HG03378 (cell line): ENCODE measurements around the gene MTSS2.

Experiments
- ATAC-seq: cut with Tn5 transposase; IDR thresholded peaks from one replicate; pipeline ENCODE4 v1.9.1; 2021; ENCODE audit warnings: mild to moderate bottlenecking, moderate library complexity; ENCODE audit not compliant: unreplicated experiment

MTSS2 gene

GRCh38 chr16:70714581-70715054 is 28.8 kb upstream of the MTSS2 start:
- ATAC-seq: no peak

- no peak for ATAC-seq
Measured at GRCh38 chr16:70713824-70714223, 28.0 kb upstream of the MTSS2 start.

GRCh38 chr16:70713342-70713741 is 27.5 kb upstream of the MTSS2 start:
- no peak for ATAC-seq

- no peak for ATAC-seq
Measured at GRCh38 chr16:70712942-70713341, 27.1 kb upstream of the MTSS2 start.

GRCh38 chr16:70712359-70712758 is 26.5 kb upstream of the MTSS2 start:
- ATAC-seq: no peak

- no peak for ATAC-seq
Measured at GRCh38 chr16:70711211-70712031, 25.6 kb upstream of the MTSS2 start.

GRCh38 chr16:70710422-70711210 is 24.8 kb upstream of the MTSS2 start:
- no peak for ATAC-seq

- ATAC-seq: no peak
Measured at GRCh38 chr16:70709942-70710341, 24.1 kb upstream of the MTSS2 start.

GRCh38 chr16:70709457-70709856 is 23.6 kb upstream of the MTSS2 start:
- no peak for ATAC-seq

GRCh38 chr16:70708366-70709246 is 22.8 kb upstream of the MTSS2 start:
- no peak for ATAC-seq

GRCh38 chr16:70706948-70707465 is 21.2 kb upstream of the MTSS2 start:
- no peak for ATAC-seq

- ATAC-seq: no peak
Measured at GRCh38 chr16:70705056-70705455, 19.2 kb upstream of the MTSS2 start.

GRCh38 chr16:70704586-70704985 is 18.7 kb upstream of the MTSS2 start:
- no peak for ATAC-seq

GRCh38 chr16:70703835-70704381 is 18.1 kb upstream of the MTSS2 start:
- ATAC-seq: no peak

GRCh38 chr16:70703041-70703834 is 17.4 kb upstream of the MTSS2 start:
- ATAC-seq: no peak

GRCh38 chr16:70702624-70703023 is 16.8 kb upstream of the MTSS2 start:
- ATAC-seq: no peak

- ATAC-seq: no peak
Measured at GRCh38 chr16:70701998-70702397, 16.1 kb upstream of the MTSS2 start.

GRCh38 chr16:70701596-70701995 is 15.7 kb upstream of the MTSS2 start:
- ATAC-seq: no peak

- no peak for ATAC-seq
Measured at GRCh38 chr16:70701036-70701435, 15.2 kb upstream of the MTSS2 start.
